Esophagus muscularis mucosa (tissue), 3 donors: ENCODE measurements around the gene SMIM20.

ENCODE experiments used
- POLR2A ChIP-seq: fragments of 450-650 bp; IDR thresholded peaks from one replicate; pipeline ENCODE4 v1.6.1; 2017; ENCODE audit warnings: antibody characterized with exemption, moderate library complexity, mild to moderate bottlenecking, low read depth
- POLR2AphosphoS5 ChIP-seq, 2 donors: sonication (generic); formaldehyde crosslinking; IDR thresholded peaks; one replicate each; pipeline ENCODE4 v1.6.1; 2017; ENCODE audit warnings: antibody characterized with exemption in 2 of 2
- TF ChIP-seq, protein P1 (sequence below), 3 experiments: fragments of 200-600 bp in 2 of 3; fragments of 450-650 bp in 1 of 3; sonication (generic) in 2 of 3; IDR thresholded peaks; one replicate each; pipeline ENCODE4 v1.5.1; 2017 to 2019; ENCODE audit warnings: antibody characterized with exemption in 3 of 3, mild to moderate bottlenecking in 2 of 3, moderate library complexity in 1 of 3

DNA sequence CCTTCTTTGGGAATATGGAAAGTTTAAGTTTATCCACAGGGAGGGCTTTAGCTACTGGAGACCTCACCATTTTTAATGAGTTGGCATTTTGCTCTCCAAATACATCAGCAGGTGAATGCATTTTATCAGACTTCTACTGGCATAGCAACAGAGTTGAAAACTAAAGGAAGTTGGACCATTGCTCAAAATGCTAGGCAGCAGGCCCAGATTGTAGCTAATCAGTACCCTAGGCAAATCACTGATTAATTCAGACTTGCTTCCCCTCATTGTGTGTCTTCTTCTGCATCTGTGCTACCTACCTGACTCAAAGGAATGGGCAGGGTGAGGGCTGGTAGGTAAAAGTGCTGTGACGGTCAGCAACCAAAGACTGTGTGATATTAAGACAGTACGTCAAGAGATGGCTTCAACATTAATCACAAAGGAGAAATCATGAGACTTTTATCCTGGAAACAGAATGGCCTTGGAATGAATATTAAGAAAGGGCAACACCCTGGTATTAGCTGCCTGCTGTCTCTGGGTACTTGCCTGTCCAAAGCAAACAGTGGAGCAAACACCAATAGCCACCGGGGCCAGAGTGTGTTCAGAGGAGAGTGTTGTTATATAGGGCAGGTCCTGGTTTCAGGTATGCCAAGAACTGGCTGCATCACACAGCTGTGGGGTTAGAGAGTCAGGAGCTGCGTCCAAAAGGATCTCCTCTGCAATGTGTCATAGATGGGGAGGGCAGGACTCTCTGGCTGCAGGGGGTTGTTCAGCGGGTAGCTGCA is 17.1 kb upstream of the SMIM20 start:
- TF ChIP-seq, protein P1, sequence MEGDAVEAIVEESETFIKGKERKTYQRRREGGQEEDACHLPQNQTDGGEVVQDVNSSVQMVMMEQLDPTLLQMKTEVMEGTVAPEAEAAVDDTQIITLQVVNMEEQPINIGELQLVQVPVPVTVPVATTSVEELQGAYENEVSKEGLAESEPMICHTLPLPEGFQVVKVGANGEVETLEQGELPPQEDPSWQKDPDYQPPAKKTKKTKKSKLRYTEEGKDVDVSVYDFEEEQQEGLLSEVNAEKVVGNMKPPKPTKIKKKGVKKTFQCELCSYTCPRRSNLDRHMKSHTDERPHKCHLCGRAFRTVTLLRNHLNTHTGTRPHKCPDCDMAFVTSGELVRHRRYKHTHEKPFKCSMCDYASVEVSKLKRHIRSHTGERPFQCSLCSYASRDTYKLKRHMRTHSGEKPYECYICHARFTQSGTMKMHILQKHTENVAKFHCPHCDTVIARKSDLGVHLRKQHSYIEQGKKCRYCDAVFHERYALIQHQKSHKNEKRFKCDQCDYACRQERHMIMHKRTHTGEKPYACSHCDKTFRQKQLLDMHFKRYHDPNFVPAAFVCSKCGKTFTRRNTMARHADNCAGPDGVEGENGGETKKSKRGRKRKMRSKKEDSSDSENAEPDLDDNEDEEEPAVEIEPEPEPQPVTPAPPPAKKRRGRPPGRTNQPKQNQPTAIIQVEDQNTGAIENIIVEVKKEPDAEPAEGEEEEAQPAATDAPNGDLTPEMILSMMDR (IDR thresholded peaks at IDR 0.05) = no peak
- TF ChIP-seq POLR2AphosphoS5 (IDR thresholded peaks at IDR 0.05) (no peak), POLR2A (no peak)
